GM18868 (cell line): ENCODE data around the gene NGRN.
"Not testable (repeated sequence)": the region's sequence is repeated elsewhere in the genome, so short reads cannot be mapped to it uniquely, and the experiment has no call there.

Source experiments
- ATAC-seq: cut with Tn5 transposase; IDR thresholded peaks from one replicate; pipeline ENCODE4 v1.9.1; 2021; ENCODE audit warnings: mild to moderate bottlenecking, moderate library complexity; ENCODE audit not compliant: unreplicated experiment

The NGRN gene

DNA sequence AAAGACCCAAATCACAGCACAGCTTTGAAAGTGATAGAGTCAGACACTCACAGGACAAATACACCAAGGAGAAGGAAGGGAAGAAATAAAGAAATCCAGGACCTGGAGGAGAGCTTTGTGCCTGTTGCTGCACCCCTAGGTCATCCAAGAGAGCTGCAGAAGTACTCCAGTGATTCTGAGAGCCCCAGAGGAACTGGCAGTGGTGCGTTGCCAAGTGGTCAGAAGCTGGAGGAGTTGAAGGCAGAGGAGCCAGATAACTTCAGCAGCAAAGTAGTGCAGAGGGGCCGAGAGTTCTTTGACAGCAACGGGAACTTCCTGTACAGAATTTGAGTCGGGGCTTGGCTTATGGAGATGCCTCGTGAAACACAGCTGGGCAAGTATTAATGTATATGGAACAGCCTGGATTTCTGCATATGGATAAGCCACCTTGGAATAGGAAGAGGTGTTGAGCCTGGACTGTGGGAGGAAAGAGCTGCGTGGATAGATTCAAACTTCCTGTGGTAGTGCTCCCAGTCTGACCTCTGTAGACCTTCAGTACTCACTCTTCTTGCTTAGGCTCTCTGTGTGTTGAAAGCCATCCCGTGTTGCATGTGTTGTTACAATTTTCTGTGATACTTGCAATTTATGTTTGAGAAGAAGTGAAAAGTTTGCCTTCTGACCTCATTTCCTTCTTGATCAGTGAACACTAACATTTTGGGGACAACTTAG, 6.1 kb downstream of the NGRN start:
- ATAC-seq: no peak

- not testable (repeated sequence) for ATAC-seq
These were observed 13.0 kb downstream of the NGRN start for GRCh38 chr15:90278467-90278866.

DNA sequence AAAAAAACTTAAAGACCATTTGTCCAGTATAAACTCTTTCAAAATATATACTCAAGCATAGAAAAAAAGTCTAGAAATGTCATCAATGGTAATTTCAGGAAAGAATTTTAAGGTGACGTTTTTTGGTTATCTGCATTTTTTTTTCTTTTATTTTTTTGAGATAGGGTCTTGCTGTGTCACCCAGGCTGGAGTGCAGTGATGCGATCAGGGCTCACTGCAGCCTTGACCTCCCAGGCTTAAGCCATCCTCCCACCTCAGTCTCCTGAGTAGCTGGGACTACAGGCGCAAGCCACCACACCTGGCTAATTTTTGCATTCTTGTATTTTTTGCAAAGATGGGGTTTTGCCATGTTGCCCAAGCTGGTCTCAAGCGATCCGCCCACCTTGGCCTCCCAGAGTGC, 15.3 kb downstream of the NGRN start:
- ATAC-seq: not testable (repeated sequence)

- not testable (repeated sequence) for ATAC-seq
These were observed 16.2 kb downstream of the NGRN start for GRCh38 chr15:90281637-90282036.

DNA sequence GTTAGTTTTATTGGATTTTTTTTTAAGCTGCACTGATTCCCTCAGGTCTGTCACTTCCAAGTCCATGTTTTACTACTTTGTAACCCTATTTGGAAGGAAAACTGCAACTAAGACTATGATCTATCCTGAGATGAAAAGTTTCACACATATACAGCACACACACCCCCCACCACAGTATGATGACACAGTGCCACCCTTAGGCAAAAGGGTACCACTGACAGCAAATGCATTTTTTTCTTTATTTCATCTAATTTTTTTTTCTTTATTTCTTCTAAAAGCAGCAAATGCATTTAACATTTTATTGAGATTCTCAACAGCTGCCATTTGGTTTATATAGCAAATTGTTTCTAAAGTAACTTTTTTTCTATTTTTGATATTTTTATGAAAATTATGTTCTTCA, 21.2 kb downstream of the NGRN start:
- no peak for ATAC-seq

GRCh38 chr15:90287101-90287500, 21.6 kb downstream of the NGRN start:
- ATAC-seq: no peak

DNA sequence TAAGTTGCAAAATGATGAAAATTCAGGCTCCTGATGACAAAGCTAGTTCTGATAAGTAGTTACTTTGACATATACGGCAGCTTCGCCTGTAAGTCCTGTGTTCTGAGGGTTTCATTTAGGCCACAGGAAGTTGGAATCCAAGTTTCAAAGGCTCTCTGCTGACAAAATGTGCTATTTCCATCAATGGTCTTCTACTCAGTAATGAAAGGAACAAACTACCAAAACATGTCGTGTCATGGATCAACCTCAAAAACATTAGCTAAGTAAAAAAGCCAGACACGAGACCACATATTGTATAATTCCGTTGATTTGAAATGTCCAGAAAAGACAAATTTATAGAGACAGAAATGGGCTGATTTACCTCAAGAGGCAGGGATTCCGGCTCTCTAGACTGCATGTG, 22.5 kb downstream of the NGRN start:
- no peak for ATAC-seq

GRCh38 chr15:90291679-90292356, 26.3 kb downstream of the NGRN start:
- ATAC-seq: no peak

DNA sequence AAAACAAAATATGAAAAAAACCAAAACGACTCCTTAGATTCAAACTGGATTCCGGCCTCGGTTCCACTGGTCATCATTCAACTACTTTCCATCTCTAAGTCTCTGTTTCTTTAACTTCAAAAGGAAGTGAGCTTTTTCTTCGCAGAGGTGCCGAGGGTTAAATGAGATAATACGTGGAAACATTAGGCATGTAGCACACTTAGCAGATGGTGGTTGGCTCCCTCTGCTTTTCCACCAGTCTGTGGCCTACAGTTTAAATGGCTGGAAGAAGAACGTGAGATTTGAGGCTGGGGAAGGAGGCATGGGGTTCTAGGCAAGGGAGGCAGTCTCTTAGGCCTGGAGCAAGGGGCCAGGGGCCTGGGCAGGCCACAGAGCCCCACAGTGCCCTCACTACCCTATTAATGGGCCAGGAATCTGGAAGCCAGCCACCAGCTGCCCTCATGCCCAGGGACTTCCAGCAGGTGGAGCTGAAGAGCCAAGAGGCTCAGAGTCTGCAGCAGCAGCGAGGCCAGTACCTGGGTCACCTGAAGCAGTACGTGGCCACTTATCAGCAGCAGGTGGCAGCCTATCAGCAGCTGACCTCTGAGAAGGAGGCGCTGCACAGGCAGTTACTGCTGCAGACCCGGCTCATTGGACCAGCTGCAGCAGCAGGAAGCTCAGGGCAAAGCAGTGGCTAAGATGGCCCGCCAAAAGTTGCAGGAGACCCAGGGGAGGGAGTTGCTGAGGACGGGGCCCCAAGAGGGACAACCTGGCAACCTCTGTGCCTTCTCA, 27.8 kb downstream of the NGRN start:
- not testable (repeated sequence) for ATAC-seq

DNA sequence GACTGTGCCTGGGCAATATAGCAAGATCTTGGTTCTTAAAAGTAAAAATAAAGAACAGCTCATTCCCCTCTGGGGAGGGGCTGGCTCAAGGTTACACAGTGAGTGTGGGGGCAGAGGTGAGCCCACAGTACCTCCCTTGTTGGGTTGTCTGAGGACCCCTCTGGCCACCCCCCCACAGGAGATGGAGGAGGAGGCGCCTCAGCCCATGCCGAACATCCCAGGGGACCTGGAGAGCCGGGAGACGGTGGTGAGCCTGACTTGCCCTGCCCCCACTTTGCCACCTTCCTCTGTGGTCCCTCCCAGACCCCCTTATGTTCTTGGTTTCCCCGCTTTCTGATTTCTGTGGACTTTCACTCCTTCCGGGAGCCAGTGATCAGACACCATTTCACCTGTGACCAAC, 28.7 kb downstream of the NGRN start:
- ATAC-seq: no peak

DNA sequence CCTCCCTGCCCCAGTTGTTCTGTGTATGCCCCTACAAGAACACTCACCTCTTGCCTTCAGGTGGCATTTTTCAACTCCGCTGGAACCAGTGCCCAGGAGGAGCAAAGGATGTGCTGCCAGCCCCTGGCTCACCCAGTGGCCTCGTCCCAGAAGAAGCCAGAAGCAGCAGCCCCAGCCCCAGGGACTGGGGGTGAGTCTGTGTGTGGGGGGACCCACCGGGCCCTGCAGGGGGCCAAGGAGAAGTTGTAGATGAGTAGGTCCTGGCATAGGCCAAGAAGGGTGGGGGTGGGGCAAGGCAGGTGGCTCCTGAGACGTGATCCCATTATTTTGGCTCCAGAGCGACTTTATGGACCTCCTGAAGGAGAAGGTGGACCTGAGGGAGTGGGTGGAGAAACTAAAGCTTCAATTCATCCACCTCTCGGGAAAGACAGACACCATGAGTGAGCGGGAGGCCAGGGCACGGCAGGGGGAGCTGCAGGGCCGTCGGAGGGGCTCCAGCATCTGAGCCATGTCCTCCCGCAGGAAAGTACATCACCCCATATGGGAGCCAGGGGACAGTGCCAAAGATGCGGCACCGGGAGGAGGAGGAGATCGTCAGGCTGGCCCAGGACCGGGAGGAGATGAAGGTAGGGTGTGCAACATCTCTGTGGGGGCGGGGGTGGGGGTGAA, 29.3 kb downstream of the NGRN start:
- no peak for ATAC-seq

GRCh38 chr15:90295270-90295648, 29.8 kb downstream of the NGRN start:
- no peak for ATAC-seq

GRCh38 chr15:90296316-90296884, 30.9 kb downstream of the NGRN start:
- ATAC-seq: not testable (repeated sequence)

GRCh38 chr15:90297021-90297420, 31.5 kb downstream of the NGRN start:
- ATAC-seq: no peak

DNA sequence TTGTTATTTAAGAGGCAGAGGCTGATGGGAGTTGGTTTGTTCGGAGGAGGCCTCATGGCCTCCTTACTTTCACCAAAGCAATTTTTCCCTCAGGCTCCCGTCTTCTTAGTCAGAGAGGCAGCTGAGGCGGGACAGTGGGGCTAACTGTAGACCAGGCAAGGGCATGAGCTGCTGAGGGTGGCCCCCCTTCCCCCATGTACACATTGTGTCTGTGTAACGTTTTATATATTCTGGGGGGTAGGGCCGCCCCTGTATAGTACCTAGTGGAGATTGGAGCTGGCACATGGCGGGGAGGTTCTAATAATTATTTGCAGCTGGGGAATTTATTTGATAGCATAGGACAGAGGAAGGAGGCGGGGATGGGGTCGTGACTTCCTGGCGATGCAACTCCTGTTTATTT, 35.1 kb downstream of the NGRN start:
- no peak for ATAC-seq

GRCh38 chr15:90300988-90301706, 35.7 kb downstream of the NGRN start:
- ATAC-seq: no peak

DNA sequence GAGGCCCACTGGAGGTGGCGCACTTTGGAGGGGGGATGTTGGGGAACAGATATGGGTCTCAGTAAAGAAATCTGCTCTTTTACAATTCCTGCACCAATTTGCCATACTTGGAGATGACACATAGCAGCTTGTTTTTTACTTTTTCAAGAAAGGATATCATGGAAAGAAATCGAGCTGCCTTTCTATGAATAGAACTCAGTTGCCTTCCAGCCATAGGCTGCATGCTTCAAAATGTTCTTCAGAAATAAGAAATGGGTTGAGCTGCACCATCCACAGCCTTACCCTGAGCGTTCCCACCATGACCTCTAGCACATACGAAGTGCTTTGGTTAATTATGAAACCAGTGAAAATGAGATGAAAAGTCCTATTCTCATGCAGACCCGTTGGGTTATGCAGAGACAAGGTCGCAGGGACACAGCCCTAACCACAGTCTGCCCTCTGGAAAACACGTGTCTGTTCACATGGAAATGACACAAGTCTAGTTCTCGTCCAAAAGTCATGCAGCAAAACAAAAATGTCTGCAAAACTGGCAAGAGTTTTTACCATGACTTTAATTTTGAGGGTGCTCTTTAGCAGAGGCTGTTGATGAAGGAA, 36.3 kb downstream of the NGRN start:
- no peak for ATAC-seq

DNA sequence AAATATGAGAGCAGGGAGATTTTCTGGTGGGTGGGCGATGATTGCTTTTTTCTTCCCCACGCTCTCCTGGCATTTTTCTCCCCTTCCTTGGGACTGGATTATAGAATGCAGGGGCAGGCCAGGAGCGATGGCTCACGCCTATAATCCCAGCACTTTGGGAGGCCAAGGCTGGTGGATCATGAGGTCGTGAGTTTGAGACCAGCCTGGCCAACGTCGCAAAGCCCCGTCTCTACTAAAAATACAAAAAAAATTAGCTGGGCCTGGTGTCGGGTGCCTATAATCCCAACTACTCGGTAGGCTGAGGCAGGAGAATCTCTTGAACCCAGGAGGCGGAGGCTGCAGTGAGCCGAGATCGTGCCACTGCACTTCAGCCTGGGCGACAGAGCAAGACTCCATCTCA, 39.9 kb downstream of the NGRN start:
- ATAC-seq: not testable (repeated sequence)

DNA sequence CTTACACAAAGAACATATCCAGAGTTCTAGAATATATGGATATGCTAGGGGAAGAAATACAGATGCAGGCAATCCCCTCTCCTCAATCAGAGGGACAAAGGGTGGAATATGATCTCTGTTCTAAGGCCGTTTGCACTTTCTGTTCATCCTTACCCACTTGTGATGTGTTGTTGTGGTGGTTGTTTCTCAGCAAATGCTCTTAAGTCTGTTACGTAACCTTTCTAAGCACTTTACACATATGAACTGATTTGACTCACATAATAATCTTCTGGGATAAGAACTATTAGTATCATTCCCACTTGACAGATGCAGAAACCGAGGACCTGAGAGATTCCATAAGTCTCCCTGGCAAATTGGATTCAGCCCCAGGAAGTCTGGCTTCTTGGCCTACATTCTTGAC, 40.5 kb downstream of the NGRN start:
- ATAC-seq: no peak

DNA sequence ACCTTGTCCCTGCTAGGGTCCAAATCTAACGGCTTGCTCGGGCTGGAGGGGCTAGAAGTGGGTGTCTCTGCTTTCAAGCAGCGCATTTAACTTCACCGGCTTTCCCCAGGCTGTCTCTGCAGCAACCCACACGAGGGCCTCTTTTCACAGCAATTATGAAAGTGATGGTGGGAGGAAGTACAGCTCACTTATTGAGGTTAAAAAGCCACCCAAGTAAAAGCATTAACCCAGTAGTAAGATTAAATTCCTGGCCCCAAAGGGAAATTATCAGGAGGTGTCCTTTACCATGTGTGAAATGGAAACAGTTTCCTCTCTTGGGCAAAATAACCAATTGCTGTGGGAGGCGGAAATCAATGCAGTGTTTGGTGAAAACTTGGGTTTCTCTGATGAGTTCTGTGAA, 41.1 kb downstream of the NGRN start:
- peak; percentile 71 for ATAC-seq
